IPS-18c (cell line): ENCODE results near the gene SPAG7.

Experiments used
- H3K4me3 ChIP-seq: 2 replicates; pipeline ENCODE4 v1.7.0; 2013; ENCODE audit warnings: low read depth, mild to moderate bottlenecking, low read length, moderate library complexity; ENCODE audit not compliant: insufficient read depth
- H3K9me3 ChIP-seq: one replicate; pipeline ENCODE4 v1.6.1; 2013; ENCODE audit warnings: mild to moderate bottlenecking, low read length, moderate library complexity; ENCODE audit not compliant: control insufficient read depth, insufficient read depth

The SPAG7 gene

GRCh38 chr17:4959261-4959965, 8.2 kb downstream of the SPAG7 start:
- no peaks in the 10 kb centered on the region for H3K9me3 ChIP-seq
- no peak overlapping the region for H3K4me3 ChIP-seq

DNA sequence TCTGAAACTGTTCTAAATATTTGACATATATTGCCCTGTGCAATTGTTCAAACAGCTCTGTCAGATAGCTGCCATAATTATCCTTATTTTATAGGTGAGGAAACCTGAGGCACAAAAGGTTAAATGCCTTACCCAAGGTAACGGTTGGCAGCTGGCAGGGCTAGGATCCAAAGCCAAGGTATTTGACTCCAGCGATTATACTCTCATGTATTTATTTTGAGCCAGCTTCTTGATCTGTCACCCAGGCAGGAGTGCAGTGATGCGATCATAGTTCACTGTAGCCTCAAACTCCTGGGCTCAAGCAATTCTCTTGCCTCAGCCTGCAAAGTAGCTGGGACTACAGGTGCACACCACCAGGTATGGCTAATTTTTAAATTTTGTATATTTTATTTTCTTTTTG, 9.5 kb downstream of the SPAG7 start:
- H3K9me3 ChIP-seq: no peaks in the 10 kb centered on the region
- H3K4me3 ChIP-seq: no peak overlapping the region

- Histone ChIP-seq H3K4me3 (no peak overlapping the region), H3K9me3 (no peaks in the 10 kb centered on the region)
Observed at GRCh38 chr17:4956493-4957061, 11.0 kb downstream of the SPAG7 start.

GRCh38 chr17:4955091-4955490, 12.5 kb downstream of the SPAG7 start:
- Histone ChIP-seq H3K4me3 (no peak overlapping the region), H3K9me3 (no peaks in the 10 kb centered on the region)

DNA sequence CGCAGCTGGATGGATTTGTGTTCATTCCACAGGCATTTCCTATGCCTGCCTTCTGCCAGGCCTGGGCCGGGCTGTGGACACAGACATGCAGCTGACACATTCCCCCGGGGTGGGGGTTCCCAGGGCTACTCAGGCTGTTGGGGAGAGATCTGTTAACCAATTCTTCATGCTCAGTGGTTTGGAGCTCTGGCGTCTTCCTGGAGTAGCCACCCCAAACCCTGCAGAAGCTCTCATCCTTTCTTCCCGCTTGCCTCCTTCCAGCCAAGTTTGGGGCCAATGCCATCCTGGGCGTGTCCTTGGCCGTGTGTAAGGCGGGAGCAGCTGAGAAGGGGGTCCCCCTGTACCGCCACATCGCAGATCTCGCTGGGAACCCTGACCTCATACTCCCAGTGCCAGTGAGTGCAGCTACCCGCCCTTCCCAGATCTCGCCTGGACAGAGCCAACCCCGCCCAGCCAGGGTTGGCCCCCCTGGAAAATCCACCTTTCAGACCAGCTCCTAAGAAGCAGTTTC, 14.1 kb downstream of the SPAG7 start:
- no peak overlapping the region for H3K4me3 ChIP-seq
- H3K9me3 ChIP-seq: no peaks in the 10 kb centered on the region

DNA sequence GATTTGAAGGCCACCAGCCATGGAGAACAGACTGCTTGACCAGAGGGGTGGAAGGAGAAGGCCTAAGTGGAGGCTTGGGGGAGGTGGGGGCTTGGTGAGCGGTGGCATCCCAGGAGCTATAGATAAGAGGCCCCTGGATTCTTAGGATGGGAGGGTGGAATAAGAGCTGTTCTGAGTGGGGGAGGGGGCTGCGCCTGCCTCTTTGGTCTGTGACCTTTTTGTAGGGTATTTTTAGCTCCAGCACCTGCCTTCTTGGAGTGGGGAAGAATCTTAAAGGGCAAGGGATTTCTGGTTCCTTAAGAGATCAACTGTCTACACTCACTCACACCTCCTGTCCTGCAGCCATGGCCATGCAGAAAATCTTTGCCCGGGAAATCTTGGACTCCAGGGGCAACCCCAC, 16.1 kb downstream of the SPAG7 start:
- Histone ChIP-seq H3K4me3 (peak overlapping the region; percentile 71; the same call in 1 of the 2 replicates), H3K9me3 (no peaks in the 10 kb centered on the region)

- Histone ChIP-seq H3K9me3 (no peaks in the 10 kb centered on the region), H3K4me3 (peak within 1 kb of the TSS; percentile 71)
Observed at GRCh38 chr17:4950746-4951204, 16.8 kb downstream of the SPAG7 start, which contains the start of gene ENO3. TSS of gene ENO3 (plus strand) at chr17:4951119. CDS start at chr17:4951830, 711 bp downstream.

DNA sequence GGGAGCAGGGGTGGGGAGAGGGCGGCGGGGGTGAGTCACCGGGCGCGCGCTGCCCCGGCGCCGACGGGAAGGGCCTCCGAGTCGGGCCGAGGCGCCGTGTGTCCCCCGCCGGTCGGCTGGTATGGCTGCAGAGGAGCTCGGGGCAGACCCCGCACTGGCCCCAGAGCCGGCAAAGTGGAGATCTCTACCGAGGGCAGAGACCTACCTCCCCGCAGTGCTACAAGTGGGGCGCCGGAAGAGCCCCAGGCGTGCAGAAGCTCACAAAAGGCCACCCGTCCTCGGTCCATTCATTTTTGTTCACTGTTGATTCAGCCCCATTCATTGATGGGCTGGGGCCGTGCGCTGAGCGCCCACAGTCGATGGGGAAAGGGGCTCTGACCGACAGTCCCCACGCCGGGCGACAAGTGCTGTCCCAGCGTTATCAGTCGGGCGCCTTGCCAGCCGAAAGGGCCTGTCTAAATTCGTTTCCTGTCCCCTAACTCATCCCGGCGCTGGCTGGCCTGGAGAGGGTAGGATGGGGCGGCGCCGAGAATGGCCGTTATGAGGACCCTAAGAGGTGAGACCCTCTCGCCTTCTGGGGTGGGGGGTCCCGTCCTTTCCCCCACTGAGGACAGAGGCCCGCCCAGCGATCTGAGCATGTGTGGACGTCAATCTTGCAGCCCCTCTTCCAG, 17.4 kb downstream of the SPAG7 start:
- peak overlapping the region; percentile 71 for H3K4me3 ChIP-seq

GRCh38 chr17:4949321-4950074, 18.1 kb downstream of the SPAG7 start:
- H3K4me3 ChIP-seq: peak overlapping the region; percentile 94
- H3K9me3 ChIP-seq: no peaks in the 10 kb centered on the region

More for the DNA sequence above, 17.4 kb downstream of the SPAG7 start:
- H3K9me3 ChIP-seq: no peaks in the 10 kb centered on the region

DNA sequence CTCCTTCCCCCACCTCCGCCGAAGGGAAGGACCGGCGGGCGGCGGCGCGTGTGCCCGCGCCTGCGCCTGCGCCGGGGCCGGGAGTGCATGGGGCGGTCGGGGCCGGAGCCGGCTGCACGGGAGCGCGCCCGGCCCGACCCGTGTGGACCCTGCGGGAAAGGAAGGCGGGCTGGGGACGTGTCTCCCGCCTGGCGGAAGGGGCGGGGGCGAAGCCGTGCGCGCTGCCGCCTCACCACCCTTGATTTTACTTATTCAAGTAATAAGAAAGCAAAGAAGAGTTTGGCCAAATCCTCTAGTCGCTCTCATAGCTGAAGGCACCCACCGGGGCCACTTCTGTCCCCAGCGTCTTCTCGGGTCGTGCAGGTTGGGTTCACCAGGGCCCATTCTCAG, 18.7 kb downstream of the SPAG7 start:
- Histone ChIP-seq H3K9me3 (no peaks in the 10 kb centered on the region), H3K4me3 (peak overlapping the region; percentile 94)

DNA sequence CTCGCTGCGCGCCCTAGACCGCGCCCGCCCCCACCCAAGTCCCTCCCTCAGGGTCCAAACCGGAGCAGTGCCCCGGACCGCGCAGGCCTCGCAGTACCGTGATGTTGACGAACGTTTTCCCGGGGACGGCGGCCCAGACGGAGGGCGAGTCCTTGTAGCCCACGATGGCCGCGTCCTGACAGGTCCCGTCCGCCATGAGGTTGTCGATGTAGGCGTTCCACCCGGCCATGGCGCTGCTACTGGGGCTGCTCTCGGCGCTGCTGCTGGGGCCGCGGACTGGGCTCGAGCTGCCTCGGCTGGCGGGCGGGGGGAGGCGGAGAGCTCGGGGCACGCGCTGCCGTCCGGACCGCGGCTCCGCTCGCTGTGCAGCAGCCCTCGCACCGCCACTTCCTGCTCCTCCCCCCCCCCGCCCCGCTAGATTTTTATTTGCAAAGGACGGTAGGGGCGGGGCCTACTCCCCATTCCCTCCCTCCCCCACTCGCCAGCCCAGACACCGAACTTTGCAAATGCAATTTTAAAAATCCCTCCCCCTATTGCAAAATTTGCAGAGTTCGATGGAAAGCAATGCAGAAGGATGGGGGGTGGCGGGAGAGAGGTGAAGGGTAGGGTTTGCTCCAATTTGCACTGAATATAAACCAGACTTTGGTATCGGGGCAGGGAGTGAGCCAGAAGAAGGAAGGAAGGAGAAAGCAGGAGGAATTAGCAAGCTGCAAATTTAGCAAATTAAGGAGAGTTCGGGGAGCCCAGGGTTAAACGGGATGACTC, 19.3 kb downstream of the SPAG7 start, which contains the start of gene PFN1:
Gene PFN1 (minus strand): TSS at position 365 of the 765 bp plus-strand sequence. CDS start 136 bp downstream, at position 229.
- H3K4me3 ChIP-seq: peak within 1 kb of the TSS; percentile 94

GRCh38 chr17:4947411-4948165, 20.0 kb downstream of the SPAG7 start:
- Histone ChIP-seq H3K9me3 (no peaks in the 10 kb centered on the region), H3K4me3 (peak overlapping the region; percentile 94)

More for the DNA sequence above, 19.3 kb downstream of the SPAG7 start, which contains the start of gene PFN1:
- H3K9me3 ChIP-seq: no peaks in the 10 kb centered on the region

DNA sequence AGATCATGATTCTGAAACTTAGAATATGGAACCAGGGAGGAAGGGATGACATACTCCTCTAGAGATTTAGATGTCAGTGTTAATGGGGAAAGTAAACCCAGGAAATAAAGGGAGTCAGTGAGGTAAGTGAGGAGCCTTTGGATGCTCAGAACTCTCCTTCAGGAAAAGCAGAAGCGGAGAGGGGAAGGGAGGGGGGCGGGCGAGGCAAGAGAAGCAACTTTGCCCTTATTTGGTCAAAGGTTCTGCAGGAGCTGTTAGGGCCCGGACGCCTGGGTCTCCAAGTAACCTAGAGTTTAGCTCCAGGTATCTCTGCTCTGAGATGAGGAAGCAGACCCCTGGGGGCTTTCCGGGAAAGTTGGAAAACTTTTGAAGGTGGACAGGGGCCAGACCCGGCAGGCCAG, 20.6 kb downstream of the SPAG7 start:
- H3K9me3 ChIP-seq: no peaks in the 10 kb centered on the region
- peak overlapping the region; percentile 94 for H3K4me3 ChIP-seq

DNA sequence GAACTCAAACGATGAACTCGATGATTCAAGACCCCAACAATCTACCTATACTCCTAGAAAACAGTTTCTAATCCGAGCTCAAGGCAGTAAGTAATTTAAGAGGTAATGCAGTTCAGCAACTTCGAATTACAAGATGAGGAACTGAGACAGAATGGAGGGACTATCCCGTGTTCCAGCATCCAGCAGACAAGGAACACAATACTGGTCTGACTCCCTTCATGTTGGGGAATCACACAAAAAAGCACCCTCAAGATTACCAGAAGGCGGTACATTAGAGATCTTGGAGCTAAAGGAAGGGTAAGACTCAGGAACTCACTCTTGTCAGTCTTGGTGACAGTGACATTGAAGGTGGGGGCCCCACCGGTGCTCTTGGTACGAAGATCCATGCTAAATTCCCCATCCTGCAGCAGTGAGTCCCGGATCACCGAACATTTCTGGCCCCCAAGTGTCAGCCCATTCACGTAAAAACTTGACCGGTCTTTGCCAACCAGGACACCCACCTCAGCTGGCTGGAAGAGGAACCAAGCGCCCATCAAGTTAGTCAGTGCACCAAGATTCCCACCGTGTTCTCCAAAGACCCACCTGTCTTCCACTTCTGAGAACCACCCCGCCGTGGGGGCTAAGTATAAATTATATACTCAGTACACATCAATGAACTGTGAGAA, 21.2 kb downstream of the SPAG7 start:
- Histone ChIP-seq H3K4me3 (peak overlapping the region; percentile 94), H3K9me3 (no peaks in the 10 kb centered on the region)

DNA sequence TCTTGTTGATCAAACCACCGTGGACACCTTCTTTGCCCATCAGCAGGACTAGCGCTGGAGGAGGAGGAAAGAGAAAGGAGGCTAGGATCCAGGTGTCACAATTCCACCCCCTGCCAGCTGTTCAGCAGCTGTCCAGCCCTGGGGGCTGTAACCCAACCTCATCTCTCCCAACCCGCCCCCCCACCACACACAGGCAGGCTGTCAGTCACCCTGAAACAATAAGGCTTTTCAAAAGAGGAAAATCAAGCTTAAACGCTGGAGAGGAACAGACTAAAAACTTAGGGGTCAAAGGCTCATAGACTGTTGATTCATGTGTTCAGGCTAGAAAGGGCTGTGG, 21.7 kb downstream of the SPAG7 start:
- no peaks in the 10 kb centered on the region for H3K9me3 ChIP-seq
- H3K4me3 ChIP-seq: no peak overlapping the region
